Stomach (tissue), 9 donors: ENCODE measurements around the gene KCTD20. TPM values are rescaled to one million over a fixed set of nuclear protein-coding genes. Genes with fewer than 3 reads are reported as not detected.

ENCODE experiments used
- DNase-seq, 2 donors: peaks; one replicate each; pipeline versions ENCODE4 v3.0.0 to v3.0.0-alpha.2; 2013 to 2019
- H3K27ac ChIP-seq, 5 donors: fragments of 200-600 bp in 4 of 5; sonication (generic) in 4 of 5; one replicate each; pipeline ENCODE4 v1.5.1; 2013 to 2019; ENCODE audit warnings: mild to moderate bottlenecking in 1 of 5, moderate library complexity in 1 of 5
- H3K27me3 ChIP-seq, 3 donors: fragments of 200-600 bp; sonication (generic); one replicate each; pipeline ENCODE4 v1.5.1; 2017 to 2019; ENCODE audit warnings: mixed run types in 1 of 3
- H3K36me3 ChIP-seq, 4 donors: fragments of 200-600 bp; sonication (generic); 1 replicate in 3 of 4; 2 replicates in 1 of 4; pipeline ENCODE4 v1.5.1; 2016 to 2019
- H3K4me1 ChIP-seq, 4 donors: fragments of 200-600 bp; sonication (generic); one replicate each; pipeline ENCODE4 v1.5.1; 2016 to 2019
- H3K4me3 ChIP-seq, 4 donors: fragments of 200-600 bp; sonication (generic) in 3 of 4; one replicate each; pipeline ENCODE4 v1.5.1; 2016 to 2019; ENCODE audit warnings: mild to moderate bottlenecking in 1 of 4
- H3K9me3 ChIP-seq, 4 donors: fragments of 200-600 bp; sonication (generic); one replicate each; pipeline ENCODE4 v1.5.1; 2016 to 2019
- EP300 ChIP-seq: sonication (generic); formaldehyde crosslinking; IDR thresholded peaks from one replicate; pipeline ENCODE4 v1.6.1; 2017; ENCODE audit warnings: antibody characterized with exemption
- POLR2A ChIP-seq, 4 donors: fragments of 450-650 bp; IDR thresholded peaks; one replicate each; pipeline ENCODE4 v1.6.1; 2016; ENCODE audit warnings: antibody characterized with exemption in 4 of 4, control low read depth in 2 of 4, mild to moderate bottlenecking in 1 of 4, moderate library complexity in 1 of 4
- POLR2AphosphoS5 ChIP-seq, 3 donors: sonication (generic); formaldehyde crosslinking; IDR thresholded peaks; one replicate each; pipeline ENCODE4 v1.6.1; 2016; ENCODE audit warnings: antibody characterized with exemption in 3 of 3
- WGBS, 5 donors: extraction: QIAGEN DNeasy Blood & Tissue Kit in 3 of 5; methylation state at CpG; one replicate each; pipeline versions ENCODE4 v1.1.5 to v1.1.7; 2013 to 2018; 5-methylcytosine and 5-hydroxymethylcytosine counted together
- intact Hi-C: fragments of 100-400 bp; cut with DNase I; formaldehyde crosslinking; loops from one replicate; pipeline ENCODE4 v1.15.1; 2023; ENCODE audit warnings: low total_unique reads
- polyA plus RNA-seq, 3 donors: library from polyadenylated mRNA; stranded (reverse); fragments of 200-250 nt; gene quantifications; one replicate each; pipeline ENCODE4 v1.2.3, GENCODE V29; 2013
- total RNA-seq, 5 donors: library from RNA; depleted of rRNA; stranded (reverse); fragments of >200 nt; gene quantifications; one replicate each; pipeline versions ENCODE4 v1.1.0 to v1.2.3, GENCODE V29; 2014 to 2016
- TF ChIP-seq, protein P1 (sequence below), 7 experiments: fragments of 450-650 bp in 4 of 7; fragments of 200-600 bp in 3 of 7; sonication (generic) in 3 of 7; IDR thresholded peaks; one replicate each; pipeline ENCODE4 v1.5.1; 2016 to 2019; ENCODE audit warnings: antibody characterized with exemption in 7 of 7, control low read depth in 2 of 7, mild to moderate bottlenecking in 1 of 7
- donor health status: healthy with polysubstance abuse.
- donor health status: Bipolar disorder and iron deficiency.
- donor health status: healthy.

KCTD20 gene
- total and polyA plus RNA-seq, 8 donors = 10.3 to 72.7 (median 19.5) TPM

DNA sequence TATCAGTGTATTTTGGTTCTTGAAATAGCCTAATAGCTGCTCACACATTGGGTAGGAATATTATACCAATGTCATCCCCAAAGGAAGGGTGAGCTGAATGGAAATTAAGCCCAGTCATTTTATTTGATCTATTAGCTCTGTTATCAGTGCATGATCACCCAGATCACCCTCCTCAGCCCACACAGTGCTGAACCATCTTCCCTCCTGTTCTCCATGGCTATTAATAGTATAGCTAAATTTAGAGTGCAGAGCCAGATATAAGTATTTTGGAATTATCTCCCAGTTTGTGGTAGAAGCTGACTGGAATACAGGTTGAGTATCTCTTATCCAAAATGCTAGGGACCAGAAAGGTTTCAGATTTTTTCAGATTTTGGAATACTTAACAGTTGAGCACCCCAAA lies 45.4 kb downstream of the KCTD20 start:
- peaks cover 29 to 80% (median 75%) of the 10 kb centered on the region in 4 donors for H3K36me3 ChIP-seq

DNA sequence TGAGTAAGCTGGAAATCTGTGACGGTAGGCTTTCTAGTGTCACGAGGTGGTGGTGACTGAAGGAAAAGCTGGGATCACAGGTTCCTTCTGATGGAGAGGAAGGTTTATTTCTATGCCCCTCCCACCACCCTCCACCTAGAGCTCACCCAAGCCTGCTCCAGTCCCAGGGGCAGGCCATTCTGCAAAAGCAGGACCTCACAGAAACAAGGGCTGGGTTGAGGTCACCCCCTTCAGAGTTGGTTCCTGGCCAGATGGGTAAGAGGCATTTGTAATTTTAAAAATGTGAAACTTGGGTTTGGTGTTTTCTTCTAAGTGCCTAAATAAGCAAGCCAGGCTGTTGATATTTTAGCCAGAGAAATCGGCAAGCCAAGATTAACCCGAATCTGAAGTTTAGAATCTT lies 46.6 kb downstream of the KCTD20 start:
- TF ChIP-seq POLR2A (IDR thresholded peaks at IDR 0.05) = no peak
- no peak for TF ChIP-seq POLR2AphosphoS5 (IDR thresholded peaks at IDR 0.05)
- TF ChIP-seq, protein P1, sequence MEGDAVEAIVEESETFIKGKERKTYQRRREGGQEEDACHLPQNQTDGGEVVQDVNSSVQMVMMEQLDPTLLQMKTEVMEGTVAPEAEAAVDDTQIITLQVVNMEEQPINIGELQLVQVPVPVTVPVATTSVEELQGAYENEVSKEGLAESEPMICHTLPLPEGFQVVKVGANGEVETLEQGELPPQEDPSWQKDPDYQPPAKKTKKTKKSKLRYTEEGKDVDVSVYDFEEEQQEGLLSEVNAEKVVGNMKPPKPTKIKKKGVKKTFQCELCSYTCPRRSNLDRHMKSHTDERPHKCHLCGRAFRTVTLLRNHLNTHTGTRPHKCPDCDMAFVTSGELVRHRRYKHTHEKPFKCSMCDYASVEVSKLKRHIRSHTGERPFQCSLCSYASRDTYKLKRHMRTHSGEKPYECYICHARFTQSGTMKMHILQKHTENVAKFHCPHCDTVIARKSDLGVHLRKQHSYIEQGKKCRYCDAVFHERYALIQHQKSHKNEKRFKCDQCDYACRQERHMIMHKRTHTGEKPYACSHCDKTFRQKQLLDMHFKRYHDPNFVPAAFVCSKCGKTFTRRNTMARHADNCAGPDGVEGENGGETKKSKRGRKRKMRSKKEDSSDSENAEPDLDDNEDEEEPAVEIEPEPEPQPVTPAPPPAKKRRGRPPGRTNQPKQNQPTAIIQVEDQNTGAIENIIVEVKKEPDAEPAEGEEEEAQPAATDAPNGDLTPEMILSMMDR (IDR thresholded peaks at IDR 0.05) = no peak
- no peak for TF ChIP-seq EP300
- H3K9me3 ChIP-seq = no peaks in the 10 kb centered on the region
- no peaks in the 10 kb centered on the region for H3K27me3 ChIP-seq
- WGBS, 5 donors = 76 to 81% (median 78%) methylated on average over 4 of the region's 4 CpGs
- H3K27ac ChIP-seq = no peak overlapping the region
- peaks cover 29 to 76% (median 73%) of the 10 kb centered on the region in 4 donors for H3K36me3 ChIP-seq
- intact Hi-C loops = no loop called here
- DNase-seq = no peak
- H3K4me3 ChIP-seq = no peak overlapping the region
- peaks cover 0 to 20% (median 3%) of the 10 kb centered on the region in 4 donors for H3K4me1 ChIP-seq

More for the DNA sequence above, 45.4 kb downstream of the KCTD20 start:
- TF ChIP-seq, protein P1 (IDR thresholded peaks at IDR 0.05) = no peak
- no peak for TF ChIP-seq POLR2AphosphoS5 (IDR thresholded peaks at IDR 0.05)
- no peak for TF ChIP-seq EP300
- TF ChIP-seq POLR2A (IDR thresholded peaks at IDR 0.05) = no peak
- Histone ChIP-seq H3K27me3 (no peaks in the 10 kb centered on the region), H3K4me1 (peaks cover 0 to 8% (median 3%) of the 10 kb centered on the region in 4 donors), H3K9me3 (no peaks in the 10 kb centered on the region), H3K4me3 (no peak overlapping the region), H3K27ac (no peak overlapping the region)
- intact Hi-C loops = no loop called here
- DNase-seq = no peak

DNA sequence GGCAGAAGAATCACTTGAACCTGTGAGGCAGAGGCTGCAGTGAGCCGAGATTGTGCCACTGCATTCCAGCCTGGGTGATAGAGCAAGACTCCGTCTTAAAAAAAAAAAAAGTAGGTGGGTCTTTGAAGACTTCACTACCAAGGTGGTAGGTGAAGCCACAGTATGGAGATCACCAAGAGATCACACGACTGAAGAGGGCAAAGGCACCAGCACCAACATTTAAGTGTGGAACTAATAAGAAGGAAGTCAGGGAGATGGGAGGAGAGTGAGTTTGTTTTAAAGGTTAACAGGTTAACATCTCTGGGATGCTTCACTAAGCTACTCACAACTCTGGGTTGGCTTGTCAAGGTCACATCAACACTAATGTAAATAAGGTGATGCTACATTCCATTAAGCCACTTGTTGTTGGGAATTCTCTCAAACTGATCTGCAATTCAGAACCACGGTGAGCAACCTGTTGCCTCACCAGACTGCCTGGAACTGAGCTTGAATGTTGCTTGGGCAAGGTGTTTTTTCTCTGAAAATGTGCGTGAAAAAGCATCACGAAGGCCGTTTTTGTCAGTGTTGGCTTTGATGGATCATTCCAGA lies 48.7 kb downstream of the KCTD20 start:
- no peak for TF ChIP-seq EP300
- no peak for TF ChIP-seq POLR2A (IDR thresholded peaks at IDR 0.05)
- TF ChIP-seq, protein P1 (IDR thresholded peaks at IDR 0.05) = no peak
- TF ChIP-seq POLR2AphosphoS5 (IDR thresholded peaks at IDR 0.05) = no peak
- Histone ChIP-seq H3K36me3 (peaks cover 28 to 76% (median 73%) of the 10 kb centered on the region in 4 donors), H3K9me3 (no peaks in the 10 kb centered on the region), H3K4me1 (peaks cover 0 to 21% (median 3%) of the 10 kb centered on the region in 4 donors), H3K4me3 (no peak overlapping the region), H3K27me3 (no peaks in the 10 kb centered on the region), H3K27ac (no peak overlapping the region)
- intact Hi-C loops = no loop called here
- WGBS, 5 donors = 86 to 95% (median 92%) methylated on average over 7 of the region's 7 CpGs
- DNase-seq = no peak

DNA sequence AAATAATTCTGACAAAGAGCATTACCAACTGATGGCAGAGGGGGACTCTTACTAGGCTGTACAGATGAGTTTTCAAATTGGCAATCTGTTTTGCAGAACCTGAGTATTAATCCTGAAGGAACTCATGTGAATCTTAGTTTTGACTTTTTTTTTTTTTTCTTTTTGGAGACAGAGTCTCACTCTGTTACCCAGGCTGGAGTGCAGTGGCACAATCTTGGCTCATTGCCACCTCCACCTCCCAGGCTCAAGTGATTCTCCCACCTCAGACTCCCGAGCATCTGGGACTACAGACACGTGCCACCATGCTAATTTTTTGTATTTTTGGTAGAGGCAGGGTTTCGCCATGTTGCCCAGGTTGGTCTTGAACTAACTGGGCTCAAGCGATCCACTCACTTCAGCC lies 49.3 kb downstream of the KCTD20 start:
- Histone ChIP-seq H3K27ac (no peak overlapping the region), H3K4me1 (peaks cover 0 to 21% (median 3%) of the 10 kb centered on the region in 4 donors), H3K9me3 (no peaks in the 10 kb centered on the region), H3K27me3 (no peaks in the 10 kb centered on the region), H3K4me3 (no peak overlapping the region), H3K36me3 (peaks cover 27 to 76% (median 73%) of the 10 kb centered on the region in 4 donors)
- no peak for TF ChIP-seq POLR2A (IDR thresholded peaks at IDR 0.05)
- TF ChIP-seq, protein P1 (IDR thresholded peaks at IDR 0.05) = no peak
- TF ChIP-seq POLR2AphosphoS5 (IDR thresholded peaks at IDR 0.05) = no peak
- no peak for TF ChIP-seq EP300
- 84 to 93% (median 87%) methylated on average over 4 of the region's 4 CpGs for WGBS, 5 donors
- DNase-seq = no peak
- intact Hi-C loops = no loop called here
